ENCODE data around the gene GPC4. TPM values are rescaled to one million over a fixed set of nuclear protein-coding genes. Genes with fewer than 3 reads are reported as not detected.

The GPC4 gene
- total RNA-seq, 2 experiments from 2014 or later, result not detected

GRCh38 chrX:133434197-133434820 is 19.0 kb upstream of the GPC4 start:
- no peaks in the 10 kb centered on the region for H3K4me1 Mint-ChIP-seq (ENCODE audit: low read depth)
- no peak for DNase-seq
- CTCF ChIA-PET, result interaction anchor here (0.7 kb wide), 1 partner anchor 22 kb away, joined by 3 read pairs; no protein-coding TSS in a partner anchor
- H3K9me3 Mint-ChIP-seq, result no peaks in the 10 kb centered on the region
- no peak overlapping the region for H3K4me3 Mint-ChIP-seq
- H3K27ac Mint-ChIP-seq, result no peak overlapping the region
- POLR2A ChIA-PET, result no interaction called here
- intact Hi-C loops (cut with micrococcal nuclease), result no loop called here
- no peaks in the 10 kb centered on the region for H3K27me3 Mint-ChIP-seq
- no peaks in the 10 kb centered on the region for H3K36me3 Mint-ChIP-seq

GRCh38 chrX:133419911-133420310 is 4.6 kb upstream of the GPC4 start:
- H3K9me3 Mint-ChIP-seq, result no peaks in the 10 kb centered on the region
- ChIA-PET CTCF (no interaction called here), POLR2A (no interaction called here)
- H3K4me3 Mint-ChIP-seq, result no peak overlapping the region
- H3K36me3 Mint-ChIP-seq, result no peaks in the 10 kb centered on the region
- no peak for DNase-seq
- no peak overlapping the region for H3K27ac Mint-ChIP-seq
- intact Hi-C loops (cut with micrococcal nuclease), result no loop called here
- H3K27me3 Mint-ChIP-seq, result peaks cover 24% of the 10 kb centered on the region
- H3K4me1 Mint-ChIP-seq (ENCODE audit: low read depth), result no peaks in the 10 kb centered on the region

GRCh38 chrX:133418588-133418987 is 3.3 kb upstream of the GPC4 start:
- H3K27me3 Mint-ChIP-seq, result peaks cover 32% of the 10 kb centered on the region

GRCh38 chrX:133417364-133417763 is 2.1 kb upstream of the GPC4 start:
- H3K9me3 Mint-ChIP-seq, result no peaks in the 10 kb centered on the region
- DNase-seq, result no peak
- H3K27me3 Mint-ChIP-seq, result peaks cover 35% of the 10 kb centered on the region
- no peak overlapping the region for H3K27ac Mint-ChIP-seq
- ChIA-PET POLR2A (no interaction called here), CTCF (no interaction called here)
- H3K4me1 Mint-ChIP-seq (ENCODE audit: low read depth), result peaks cover 7% of the 10 kb centered on the region
- no peaks in the 10 kb centered on the region for H3K36me3 Mint-ChIP-seq
- no peak overlapping the region for H3K4me3 Mint-ChIP-seq
- intact Hi-C loops (cut with micrococcal nuclease), result no loop called here

More at GRCh38 chrX:133418588-133418987, 3.3 kb upstream of the GPC4 start:
- H3K27ac Mint-ChIP-seq, result no peak overlapping the region
- H3K4me3 Mint-ChIP-seq, result no peak overlapping the region
- no peaks in the 10 kb centered on the region for H3K36me3 Mint-ChIP-seq
- no peak for DNase-seq
- peaks cover 7% of the 10 kb centered on the region for H3K4me1 Mint-ChIP-seq (ENCODE audit: low read depth)
- H3K9me3 Mint-ChIP-seq, result no peaks in the 10 kb centered on the region
- intact Hi-C loops (cut with micrococcal nuclease), result no loop called here
- ChIA-PET POLR2A (no interaction called here), CTCF (no interaction called here)

GRCh38 chrX:133414406-133415275 is 648 bp downstream of the GPC4 start:
- CTCF ChIA-PET, result no interaction called here
- Mint-ChIP-seq H3K9me3 (no peaks in the 10 kb centered on the region), H3K27me3 (peaks cover 40% of the 10 kb centered on the region), H3K27ac (no peak overlapping the region), H3K4me3 (peak overlapping the region; percentile 26), H3K36me3 (no peaks in the 10 kb centered on the region), H3K4me1 (ENCODE audit: low read depth) (peaks cover 7% of the 10 kb centered on the region)
- intact Hi-C loops (cut with micrococcal nuclease), result no loop called here
- POLR2A ChIA-PET, result no interaction called here
- peak; percentile 8 for DNase-seq

- intact Hi-C loops (cut with micrococcal nuclease), result no loop called here
- CTCF ChIA-PET, result no interaction called here
- no peaks in the 10 kb centered on the region for H3K9me3 Mint-ChIP-seq
- H3K27me3 Mint-ChIP-seq, result peaks cover 39% of the 10 kb centered on the region
- H3K4me3 Mint-ChIP-seq, result no peak overlapping the region
- no peak overlapping the region for H3K27ac Mint-ChIP-seq
- H3K36me3 Mint-ChIP-seq, result no peaks in the 10 kb centered on the region
- H3K4me1 Mint-ChIP-seq (ENCODE audit: low read depth), result peaks cover 7% of the 10 kb centered on the region
- no peak for DNase-seq
- POLR2A ChIA-PET, result no interaction called here
Measured at GRCh38 chrX:133413218-133413925, 1.9 kb downstream of the GPC4 start.

- Mint-ChIP-seq H3K36me3 (no peaks in the 10 kb centered on the region), H3K9me3 (no peaks in the 10 kb centered on the region), H3K27me3 (peaks cover 32% of the 10 kb centered on the region), H3K4me3 (no peak overlapping the region), H3K4me1 (ENCODE audit: low read depth) (peaks cover 7% of the 10 kb centered on the region), H3K27ac (no peak overlapping the region)
- no peak for DNase-seq
- CTCF ChIA-PET, result interaction anchor here (0.6 kb wide), 1 partner anchor 22 kb away, joined by 3 read pairs; no protein-coding TSS in a partner anchor
- intact Hi-C loops (cut with micrococcal nuclease), result no loop called here
- POLR2A ChIA-PET, result no interaction called here
Measured at GRCh38 chrX:133412665-133413064, 2.6 kb downstream of the GPC4 start.

GRCh38 chrX:133412246-133412645 is 3.0 kb downstream of the GPC4 start:
- CTCF ChIA-PET, result interaction anchor here (0.6 kb wide), 1 partner anchor 22 kb away, joined by 3 read pairs; no protein-coding TSS in a partner anchor
- no peak for DNase-seq
- no peaks in the 10 kb centered on the region for H3K36me3 Mint-ChIP-seq
- peaks cover 30% of the 10 kb centered on the region for H3K27me3 Mint-ChIP-seq
- no peak overlapping the region for H3K27ac Mint-ChIP-seq
- intact Hi-C loops (cut with micrococcal nuclease), result no loop called here
- POLR2A ChIA-PET, result no interaction called here
- H3K4me3 Mint-ChIP-seq, result no peak overlapping the region
- no peaks in the 10 kb centered on the region for H3K9me3 Mint-ChIP-seq
- peaks cover 7% of the 10 kb centered on the region for H3K4me1 Mint-ChIP-seq (ENCODE audit: low read depth)

- H3K27ac Mint-ChIP-seq, result no peak overlapping the region
- intact Hi-C loops (cut with micrococcal nuclease), result no loop called here
- DNase-seq, result no peak
- H3K4me3 Mint-ChIP-seq, result no peak overlapping the region
- POLR2A ChIA-PET, result no interaction called here
- no peaks in the 10 kb centered on the region for H3K9me3 Mint-ChIP-seq
- no peaks in the 10 kb centered on the region for H3K36me3 Mint-ChIP-seq
- H3K27me3 Mint-ChIP-seq, result peaks cover 18% of the 10 kb centered on the region
- H3K4me1 Mint-ChIP-seq (ENCODE audit: low read depth), result peaks cover 7% of the 10 kb centered on the region
- CTCF ChIA-PET, result no interaction called here
Measured at GRCh38 chrX:133410550-133410949, 4.7 kb downstream of the GPC4 start.

- POLR2A ChIA-PET, result no interaction called here
- no peaks in the 10 kb centered on the region for H3K27me3 Mint-ChIP-seq
- H3K27ac Mint-ChIP-seq, result no peak overlapping the region
Measured at GRCh38 chrX:133405498-133406185, 9.6 kb downstream of the GPC4 start.

GRCh38 chrX:133403984-133404383 is 11.3 kb downstream of the GPC4 start:
- ChIA-PET POLR2A (no interaction called here), CTCF (no interaction called here)
- H3K4me1 Mint-ChIP-seq (ENCODE audit: low read depth), result peaks cover 4% of the 10 kb centered on the region
- H3K9me3 Mint-ChIP-seq, result no peaks in the 10 kb centered on the region
- no peak overlapping the region for H3K27ac Mint-ChIP-seq
- no peak for DNase-seq
- no peaks in the 10 kb centered on the region for H3K27me3 Mint-ChIP-seq
- no peaks in the 10 kb centered on the region for H3K36me3 Mint-ChIP-seq
- intact Hi-C loops (cut with micrococcal nuclease), result no loop called here
- H3K4me3 Mint-ChIP-seq, result no peak overlapping the region

More at GRCh38 chrX:133405498-133406185, 9.6 kb downstream of the GPC4 start:
- no peak for DNase-seq
- intact Hi-C loops (cut with micrococcal nuclease), result no loop called here
- CTCF ChIA-PET, result no interaction called here
- Mint-ChIP-seq H3K4me3 (no peak overlapping the region), H3K9me3 (no peaks in the 10 kb centered on the region), H3K4me1 (ENCODE audit: low read depth) (peaks cover 4% of the 10 kb centered on the region), H3K36me3 (no peaks in the 10 kb centered on the region)
